ENCODE data around the gene PDE4B. TPM values are rescaled to one million over a fixed set of nuclear protein-coding genes. Genes with fewer than 3 reads are reported as not detected.

The PDE4B gene
- polyA plus RNA-seq, 1 donor from 2014 or later, result 135 TPM

GRCh38 chr1:65818966-65819365 lies 26.3 kb downstream of the PDE4B start:
- Histone ChIP-seq H3F3A (ENCODE audit: insufficient read depth, low read length, poor library complexity, severe bottlenecking) (no peaks in the 10 kb centered on the region), H3K9me3 (ENCODE audit: low read length) (no peaks in the 10 kb centered on the region), H3K9ac (ENCODE audit: low read length) (no peak overlapping the region), H2AFZ (ENCODE audit: low read depth, low read length) (no peak overlapping the region), H3K79me2 (replicated peaks; ENCODE audit: insufficient read depth, low read length) (no peaks in the 10 kb centered on the region), H4K20me1 (ENCODE audit: insufficient read depth) (no peaks in the 10 kb centered on the region), H3K4me3 (ENCODE audit: low read length) (no peak overlapping the region), H3K27ac (ENCODE audit: low read length) (no peak overlapping the region), H3K27me3 (ENCODE audit: insufficient read depth, low read depth, low read length) (no peaks in the 10 kb centered on the region), H3K4me2 (ENCODE audit: low read length) (no peak overlapping the region), H3K9me2 (ENCODE audit: insufficient read depth, low read length) (no peaks in the 10 kb centered on the region), H3K36me3 (ENCODE audit: insufficient read depth, low read length) (no peaks in the 10 kb centered on the region)
- no peak for TF ChIP-seq CTCF (IDR thresholded peaks at IDR 0.05; ENCODE audit: poor library complexity, severe bottlenecking)
- TF ChIP-seq EZH2 (IDR thresholded peaks at IDR 0.05; ENCODE audit: borderline replicate concordance, insufficient read depth, low read length, poor library complexity, severe bottlenecking), result no peak
- no peak for TF ChIP-seq SMC3 (conservative IDR thresholded peaks at IDR 0.05; ENCODE audit: poor library complexity)
- TF ChIP-seq MXI1 (conservative IDR thresholded peaks at IDR 0.05; ENCODE audit: poor library complexity, severe bottlenecking), result no peak
- TF ChIP-seq TAF1 (IDR thresholded peaks at IDR 0.05; ENCODE audit: low read depth), result no peak
- TF ChIP-seq POLR2AphosphoS5 (IDR thresholded peaks at IDR 0.05), result no peak
- TF ChIP-seq REST (IDR thresholded peaks at IDR 0.05; ENCODE audit: borderline replicate concordance), result no peak
- no peak for TF ChIP-seq EP300 (conservative IDR thresholded peaks at IDR 0.05; ENCODE audit: poor library complexity, severe bottlenecking)
- TF ChIP-seq RAD21 (conservative IDR thresholded peaks at IDR 0.05), result no peak

- Histone ChIP-seq H3K79me2 (replicated peaks; ENCODE audit: insufficient read depth, low read length) (no peaks in the 10 kb centered on the region), H3K9ac (ENCODE audit: low read length) (no peak overlapping the region), H3K27ac (ENCODE audit: low read length) (no peak overlapping the region), H3F3A (ENCODE audit: insufficient read depth, low read length, poor library complexity, severe bottlenecking) (no peaks in the 10 kb centered on the region), H3K9me3 (ENCODE audit: low read length) (no peaks in the 10 kb centered on the region), H3K36me3 (ENCODE audit: insufficient read depth, low read length) (no peaks in the 10 kb centered on the region), H4K20me1 (ENCODE audit: insufficient read depth) (no peaks in the 10 kb centered on the region), H2AFZ (ENCODE audit: low read depth, low read length) (no peak overlapping the region), H3K4me3 (ENCODE audit: low read length) (no peak overlapping the region), H3K4me2 (ENCODE audit: low read length) (no peak overlapping the region), H3K9me2 (ENCODE audit: insufficient read depth, low read length) (no peaks in the 10 kb centered on the region), H3K27me3 (ENCODE audit: insufficient read depth, low read depth, low read length) (no peaks in the 10 kb centered on the region)
- no peak for TF ChIP-seq MXI1 (conservative IDR thresholded peaks at IDR 0.05; ENCODE audit: poor library complexity, severe bottlenecking)
- TF ChIP-seq EP300 (conservative IDR thresholded peaks at IDR 0.05; ENCODE audit: poor library complexity, severe bottlenecking), result no peak
- TF ChIP-seq RAD21 (conservative IDR thresholded peaks at IDR 0.05), result no peak
- no peak for TF ChIP-seq TAF1 (IDR thresholded peaks at IDR 0.05; ENCODE audit: low read depth)
- no peak for TF ChIP-seq REST (IDR thresholded peaks at IDR 0.05; ENCODE audit: borderline replicate concordance)
- TF ChIP-seq EZH2 (IDR thresholded peaks at IDR 0.05; ENCODE audit: borderline replicate concordance, insufficient read depth, low read length, poor library complexity, severe bottlenecking), result no peak
- no peak for TF ChIP-seq POLR2AphosphoS5 (IDR thresholded peaks at IDR 0.05)
- no peak for TF ChIP-seq CTCF (IDR thresholded peaks at IDR 0.05; ENCODE audit: poor library complexity, severe bottlenecking)
- TF ChIP-seq SMC3 (conservative IDR thresholded peaks at IDR 0.05; ENCODE audit: poor library complexity), result no peak
Observed at GRCh38 chr1:65820983-65821382, 28.3 kb downstream of the PDE4B start.

All from neural cell (in vitro differentiated cells).